GM19452 (cell line): ENCODE data around the gene GRK6.

Experiments used
- ATAC-seq: cut with Tn5 transposase; IDR thresholded peaks from one replicate; pipeline ENCODE4 v1.9.1; 2021; ENCODE audit not compliant: unreplicated experiment

Gene GRK6

GRCh38 chr5:177439518-177440053 lies 13.1 kb downstream of the GRK6 start:
- no peak for ATAC-seq

GRCh38 chr5:177440211-177440989 lies 13.9 kb downstream of the GRK6 start:
- no peak for ATAC-seq

- no peak for ATAC-seq
These were observed 14.7 kb downstream of the GRK6 start for GRCh38 chr5:177440990-177441780.

GRCh38 chr5:177442066-177442826 lies 15.8 kb downstream of the GRK6 start:
- ATAC-seq, result no peak

GRCh38 chr5:177443144-177443983 lies 16.9 kb downstream of the GRK6 start:
- ATAC-seq, result no peak

- ATAC-seq, result no peak
These were observed 17.9 kb downstream of the GRK6 start for GRCh38 chr5:177444106-177445051.

GRCh38 chr5:177445052-177445916 lies 18.8 kb downstream of the GRK6 start:
- ATAC-seq, result no peak

GRCh38 chr5:177445917-177446199 lies 19.4 kb downstream of the GRK6 start:
- ATAC-seq, result no peak

- ATAC-seq, result peak; percentile 59
These were observed 20.0 kb downstream of the GRK6 start, which contains the start of gene PRR7 for GRCh38 chr5:177446200-177447065. Gene PRR7 (plus strand): TSS chr5:177446814. CDS start chr5:177455068, 8,254 bp downstream.

- peak; percentile 44 for ATAC-seq
These were observed 20.7 kb downstream of the GRK6 start for GRCh38 chr5:177447066-177447610.

GRCh38 chr5:177447611-177448243 lies 21.3 kb downstream of the GRK6 start:
- no peak for ATAC-seq

GRCh38 chr5:177448244-177448950 lies 21.9 kb downstream of the GRK6 start:
- ATAC-seq, result no peak

- ATAC-seq, result no peak
These were observed 22.9 kb downstream of the GRK6 start for GRCh38 chr5:177449140-177450061.

- ATAC-seq, result no peak
These were observed 24.4 kb downstream of the GRK6 start for GRCh38 chr5:177450667-177451424.
